ENCODE data around the gene STOM.

STOM gene

GRCh38 chr9:121348221-121348620, 21.8 kb downstream of the STOM start:
- DNase-seq (ENCODE audit: low spot score) = no peak

DNA sequence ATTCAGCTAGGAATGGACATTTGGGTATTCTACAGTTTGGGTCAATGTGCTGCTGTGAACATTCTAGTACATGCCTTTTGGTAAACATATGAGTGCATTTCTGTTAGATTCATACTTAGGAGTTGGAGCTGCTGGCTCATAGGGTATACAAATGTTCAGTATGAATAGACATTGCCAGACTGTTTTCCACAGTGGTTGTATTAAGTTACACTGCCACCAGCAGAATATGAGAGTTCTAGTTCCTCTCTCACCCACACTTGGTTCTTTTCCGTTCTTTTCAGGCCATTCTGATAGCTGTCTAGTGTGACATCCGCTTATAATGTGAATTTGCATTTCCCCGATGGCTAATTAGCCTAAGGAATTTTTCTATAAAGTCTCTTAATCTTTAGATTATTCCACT, 25.0 kb downstream of the STOM start:
- DNase-seq (ENCODE audit: low spot score) = no peak

DNA sequence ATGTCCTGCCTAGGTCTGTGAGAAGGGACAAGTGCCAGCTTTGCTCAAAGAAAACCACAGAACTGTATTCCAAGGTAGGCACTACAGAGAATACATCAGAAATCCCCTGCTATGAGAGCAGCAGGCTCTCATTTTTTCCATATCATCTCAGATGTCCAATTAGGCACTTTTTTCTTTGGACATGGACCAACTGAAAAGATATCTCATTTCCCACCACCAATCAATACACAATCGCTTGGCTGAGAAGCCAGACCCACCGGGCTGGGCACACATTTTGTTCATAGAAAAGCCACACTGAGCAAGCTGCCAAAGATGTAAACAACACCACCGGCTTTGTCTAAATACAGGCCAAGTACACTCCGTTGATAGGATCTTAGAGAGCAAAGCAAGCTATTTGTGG, 25.9 kb downstream of the STOM start:
- DNase-seq (ENCODE audit: low spot score) = no peak

DNA sequence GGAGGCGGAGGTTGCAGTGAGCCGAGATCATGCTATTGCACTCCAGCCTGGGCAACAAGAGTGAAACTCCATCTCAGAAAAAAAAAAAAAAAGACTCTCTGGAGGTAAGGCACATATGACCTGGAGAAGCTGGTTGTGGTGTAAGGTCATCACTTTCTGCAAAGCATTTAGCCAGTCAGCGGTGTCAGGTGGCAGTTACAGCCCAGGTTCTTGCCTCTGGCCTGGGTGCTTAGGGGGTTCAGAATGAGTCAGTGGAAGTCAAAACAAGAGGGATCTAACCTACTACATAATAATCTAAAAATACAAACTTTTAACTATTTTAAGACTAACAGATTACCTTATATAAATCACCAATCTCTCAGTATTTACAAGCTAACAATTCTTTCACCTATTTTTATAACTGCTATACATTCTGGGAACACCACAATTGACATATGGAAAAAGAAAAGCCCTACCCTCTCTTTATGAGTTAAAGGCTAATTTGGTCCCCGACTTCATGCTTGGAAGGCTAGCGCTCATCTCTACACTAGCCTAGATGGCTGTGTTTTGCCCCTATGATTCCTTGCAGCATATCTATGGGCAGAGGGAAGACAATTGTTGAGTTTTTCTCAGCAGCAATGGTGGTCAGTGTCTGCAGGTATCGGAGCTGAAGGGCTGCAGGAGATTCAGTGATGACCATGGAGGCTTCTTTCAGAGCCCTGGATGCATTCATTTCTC, 29.2 kb downstream of the STOM start:
- DNase-seq (ENCODE audit: low spot score) = no peak

DNA sequence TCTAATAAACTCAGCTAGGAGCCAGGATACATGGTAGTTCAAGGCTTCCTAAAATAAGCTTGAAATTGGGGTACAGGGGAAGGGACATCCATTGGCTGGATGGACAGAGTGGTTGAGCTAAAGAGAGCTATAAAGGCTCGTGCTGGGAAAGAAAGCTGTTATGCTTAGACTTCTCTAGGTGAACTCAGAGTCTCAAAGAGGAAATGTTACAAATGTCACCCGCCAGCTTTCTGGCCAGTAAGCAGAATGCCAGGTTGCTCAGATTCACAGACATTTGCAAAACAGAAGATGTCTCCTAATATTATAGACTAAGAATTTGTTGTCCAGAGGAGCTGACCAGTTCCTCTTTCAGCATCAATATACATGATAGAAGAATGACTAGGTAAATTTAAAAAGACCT, 30.6 kb downstream of the STOM start:
- DNase-seq (ENCODE audit: low spot score) = no peak

DNA sequence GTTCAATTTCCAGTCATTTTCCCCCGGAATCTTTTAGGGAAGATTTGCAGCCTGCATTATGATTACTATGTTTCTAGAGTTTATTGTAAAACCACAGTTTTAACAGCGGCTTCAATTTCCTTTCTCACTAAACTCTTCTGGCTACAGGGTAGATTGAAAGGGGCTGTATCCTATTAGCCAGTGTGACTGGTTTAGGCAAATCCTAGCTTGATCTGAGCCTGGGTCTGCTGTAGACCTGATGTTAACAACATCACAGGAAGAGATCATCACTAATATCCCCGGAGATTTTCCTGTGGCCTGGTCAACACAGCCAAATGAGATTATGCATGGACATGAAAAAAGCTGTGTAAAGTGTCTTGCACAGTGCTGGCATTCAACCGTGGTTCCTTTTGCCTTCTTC, 33.4 kb downstream of the STOM start:
- DNase-seq (ENCODE audit: low spot score) = no peak

DNA sequence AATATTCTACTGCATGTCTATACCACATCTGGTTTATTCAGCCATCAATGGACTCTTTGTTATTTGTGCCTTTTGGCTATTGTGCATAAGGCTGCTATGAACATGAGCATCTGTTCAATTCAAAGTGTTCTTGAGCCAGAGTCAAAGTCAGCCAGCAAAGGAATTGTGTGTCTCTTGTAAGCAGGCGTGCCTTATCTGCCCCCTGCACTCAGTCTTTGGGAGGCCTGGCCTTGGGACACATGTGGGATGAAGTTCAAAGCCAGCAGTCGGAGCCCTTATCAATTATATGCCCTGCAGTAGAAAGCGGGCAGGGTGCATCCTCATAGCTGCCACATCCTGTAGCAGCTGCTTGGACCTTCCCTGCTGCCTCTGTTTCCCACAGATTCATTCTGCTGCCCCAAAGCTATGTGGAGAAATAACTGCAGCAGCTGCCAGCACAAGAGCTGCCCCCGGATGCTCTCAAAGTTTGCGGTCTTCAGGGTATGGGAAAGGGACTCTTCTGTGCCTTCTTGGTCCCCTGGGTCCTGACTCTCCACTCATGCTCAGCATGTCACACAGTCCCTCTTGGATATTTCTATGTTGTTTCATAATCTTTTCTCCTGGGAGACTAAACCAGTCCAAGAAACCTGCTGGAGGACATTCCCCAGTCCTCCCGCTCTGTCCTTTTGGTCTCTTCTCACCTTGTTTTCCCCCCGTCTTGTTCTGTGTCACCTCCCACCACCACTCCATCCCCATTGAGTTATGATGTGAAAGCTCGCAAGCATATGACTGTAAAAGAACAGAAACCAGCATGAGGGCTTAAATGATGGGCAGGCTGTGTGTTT, 35.9 kb downstream of the STOM start:
- no peak for DNase-seq (ENCODE audit: low spot score)

DNA sequence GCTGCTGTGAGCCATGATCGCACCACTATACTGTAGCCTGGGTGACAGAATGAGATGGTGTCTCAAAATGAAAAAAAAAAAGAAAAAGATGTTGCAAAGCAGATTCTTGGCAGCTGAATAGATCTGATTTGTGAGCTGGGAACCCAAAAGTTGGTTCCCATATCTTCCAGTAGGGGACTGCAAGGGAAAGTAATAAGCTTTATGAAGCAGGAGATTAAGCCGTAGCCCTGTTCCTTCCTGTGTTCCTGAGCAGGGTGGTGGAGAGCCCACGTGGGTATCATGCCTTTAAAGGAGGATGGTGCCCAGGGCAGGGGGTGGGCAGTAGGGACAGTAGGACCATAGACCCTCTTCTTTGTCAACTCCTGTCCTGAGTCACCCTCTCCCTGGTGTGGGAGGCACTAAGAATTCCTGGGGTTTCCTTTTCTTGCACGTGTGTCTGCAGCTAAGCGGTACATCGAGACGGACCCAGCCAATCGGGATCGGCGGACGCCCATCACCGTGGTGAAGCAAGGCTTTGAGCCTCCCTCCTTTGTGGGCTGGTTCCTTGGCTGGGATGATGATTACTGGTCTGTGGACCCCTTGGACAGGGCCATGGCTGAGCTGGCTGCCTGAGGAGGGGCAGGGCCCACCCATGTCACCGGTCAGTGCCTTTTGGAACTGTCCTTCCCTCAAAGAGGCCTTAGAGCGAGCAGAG, 37.9 kb downstream of the STOM start:
- DNase-seq (ENCODE audit: low spot score) = no peak

DNA sequence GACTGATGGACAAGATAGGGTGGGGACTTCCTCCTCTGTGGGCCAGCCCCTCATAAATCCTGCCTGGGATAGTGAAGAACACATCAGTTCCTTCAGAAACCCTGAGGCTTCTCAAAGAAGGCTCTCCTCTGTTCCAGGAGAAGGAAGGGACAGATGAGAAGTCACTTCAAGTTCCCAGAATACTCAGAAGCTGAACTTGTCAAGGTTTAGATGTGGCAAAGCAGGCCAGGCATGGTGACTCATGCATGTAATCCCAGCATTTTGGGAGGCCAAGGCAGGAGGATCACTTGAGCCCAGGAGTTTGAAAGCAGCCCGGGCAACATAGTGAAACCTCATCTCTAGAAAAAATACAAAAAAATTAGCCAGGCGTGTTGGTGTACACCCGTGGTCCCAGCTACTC, 38.5 kb downstream of the STOM start:
- no peak for DNase-seq (ENCODE audit: low spot score)

DNA sequence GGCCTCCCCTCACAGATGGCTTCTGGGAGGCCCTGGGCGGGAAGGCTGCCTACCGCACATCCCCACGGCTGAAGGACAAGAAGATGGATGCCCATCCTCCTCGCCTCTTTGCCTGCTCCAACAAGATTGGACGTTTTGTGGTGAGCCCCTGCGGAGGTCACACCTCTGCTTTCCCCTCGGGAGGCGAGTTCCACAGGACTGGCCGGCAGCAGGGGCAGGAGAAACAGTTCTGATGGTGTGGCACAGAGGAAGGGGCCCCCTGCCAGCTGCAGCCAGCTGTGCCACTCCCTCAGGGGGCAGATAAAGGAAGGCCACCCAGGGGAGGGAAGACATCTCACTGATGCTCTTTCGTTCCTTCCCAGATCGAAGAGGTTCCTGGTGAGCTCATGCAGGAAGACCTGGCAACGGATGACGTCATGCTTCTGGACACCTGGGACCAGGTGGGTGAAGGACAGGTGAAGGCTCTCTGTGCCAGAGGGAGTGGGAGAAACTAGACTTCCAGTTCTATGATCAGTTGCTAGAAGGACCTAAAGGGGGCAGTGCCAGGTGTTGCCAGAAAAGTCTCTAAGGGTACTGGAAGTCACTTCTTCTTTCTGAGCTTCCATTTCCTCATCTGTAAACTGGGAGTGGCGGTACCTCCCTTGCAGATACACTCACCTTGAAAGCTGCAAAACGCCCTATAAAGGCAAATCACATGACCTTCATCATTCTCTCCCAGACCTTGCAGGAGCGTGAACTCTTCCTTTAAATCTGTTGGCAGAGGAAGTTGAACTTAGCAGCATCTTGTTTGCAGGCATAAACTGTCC, 41.0 kb downstream of the STOM start:
- DNase-seq (ENCODE audit: low spot score) = no peak

DNA sequence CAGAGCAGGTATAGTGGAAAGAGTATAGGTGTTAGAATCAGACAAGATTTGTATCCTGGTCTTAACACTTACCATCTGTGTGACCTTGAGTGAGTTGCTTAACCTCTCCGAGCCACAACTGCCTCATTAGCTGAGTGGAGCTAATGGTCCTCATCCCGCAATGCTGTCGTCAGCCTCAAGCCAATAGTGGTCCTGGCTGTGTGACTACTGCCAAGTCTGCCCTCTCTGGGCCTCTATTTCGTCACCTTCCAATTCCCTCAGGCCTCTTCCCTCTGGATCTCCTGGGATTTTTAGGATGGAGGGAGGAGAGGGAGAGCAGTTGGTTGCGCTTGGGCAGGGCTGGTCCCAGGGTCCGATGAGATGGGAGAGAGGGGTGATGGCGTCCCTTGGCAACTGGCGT, 41.6 kb downstream of the STOM start:
- DNase-seq (ENCODE audit: low spot score) = no peak

- DNase-seq (ENCODE audit: low spot score) = no peak
Measured at GRCh38 chr9:121326901-121327613, 43.0 kb downstream of the STOM start.

- no peak for DNase-seq (ENCODE audit: low spot score)
Measured at GRCh38 chr9:121326130-121326838, 43.8 kb downstream of the STOM start.

- no peak for DNase-seq (ENCODE audit: low spot score)
Measured at GRCh38 chr9:121325387-121325786, 44.7 kb downstream of the STOM start.

DNA sequence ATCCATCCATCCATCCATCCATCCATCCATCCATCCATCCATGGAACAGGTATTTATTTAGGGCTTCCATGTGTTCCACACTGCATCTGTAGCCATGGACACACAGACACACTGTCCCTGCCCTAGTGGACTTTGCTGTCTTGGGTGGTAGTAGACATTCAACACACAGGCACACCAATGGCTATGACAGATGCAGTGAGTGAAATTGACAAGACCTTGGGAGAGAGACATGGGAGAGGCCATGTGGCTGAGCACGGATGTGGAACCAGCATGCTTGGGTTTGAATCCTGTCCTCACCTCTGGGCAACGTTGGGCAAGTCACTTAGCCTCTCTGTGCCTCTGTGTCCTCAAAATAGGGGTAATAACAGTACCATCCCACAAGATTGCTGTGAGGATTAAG, 45.3 kb downstream of the STOM start:
- no peak for DNase-seq (ENCODE audit: low spot score)

- DNase-seq (ENCODE audit: low spot score) = no peak
Measured at GRCh38 chr9:121324316-121324715, 45.7 kb downstream of the STOM start.

DNA sequence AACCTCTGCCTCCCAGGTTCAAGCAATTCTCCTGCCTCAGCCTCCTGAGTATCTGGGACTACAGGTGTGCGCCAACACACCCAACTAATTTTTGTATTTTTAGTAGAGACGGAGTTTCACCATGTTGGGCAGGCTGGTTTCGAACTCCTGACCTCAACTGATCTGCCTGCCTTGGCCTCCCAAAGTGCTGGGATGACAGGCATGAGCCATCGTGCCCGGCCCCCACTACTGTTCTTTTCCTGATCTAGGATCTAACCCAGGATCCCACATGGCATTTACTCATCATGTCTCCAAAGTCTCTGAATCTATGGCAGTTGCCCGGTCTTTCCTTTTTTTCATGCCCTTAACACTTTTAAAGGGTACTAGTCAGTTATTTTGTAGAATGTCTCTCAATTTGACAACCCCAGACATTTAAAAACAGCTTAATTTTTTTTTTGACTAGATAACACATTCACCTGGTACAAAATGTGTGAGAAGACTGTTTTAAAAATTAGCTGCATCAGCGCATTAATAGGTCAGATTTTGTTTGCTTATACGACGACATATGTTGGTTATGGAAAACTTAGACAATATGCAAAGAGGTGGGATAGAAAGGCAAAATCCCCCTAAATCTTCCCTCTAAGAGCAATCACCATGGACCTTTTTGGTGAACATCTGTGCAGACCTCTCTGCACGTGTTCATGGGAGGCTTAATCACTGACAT, 46.5 kb downstream of the STOM start:
- no peak for DNase-seq (ENCODE audit: low spot score)

DNA sequence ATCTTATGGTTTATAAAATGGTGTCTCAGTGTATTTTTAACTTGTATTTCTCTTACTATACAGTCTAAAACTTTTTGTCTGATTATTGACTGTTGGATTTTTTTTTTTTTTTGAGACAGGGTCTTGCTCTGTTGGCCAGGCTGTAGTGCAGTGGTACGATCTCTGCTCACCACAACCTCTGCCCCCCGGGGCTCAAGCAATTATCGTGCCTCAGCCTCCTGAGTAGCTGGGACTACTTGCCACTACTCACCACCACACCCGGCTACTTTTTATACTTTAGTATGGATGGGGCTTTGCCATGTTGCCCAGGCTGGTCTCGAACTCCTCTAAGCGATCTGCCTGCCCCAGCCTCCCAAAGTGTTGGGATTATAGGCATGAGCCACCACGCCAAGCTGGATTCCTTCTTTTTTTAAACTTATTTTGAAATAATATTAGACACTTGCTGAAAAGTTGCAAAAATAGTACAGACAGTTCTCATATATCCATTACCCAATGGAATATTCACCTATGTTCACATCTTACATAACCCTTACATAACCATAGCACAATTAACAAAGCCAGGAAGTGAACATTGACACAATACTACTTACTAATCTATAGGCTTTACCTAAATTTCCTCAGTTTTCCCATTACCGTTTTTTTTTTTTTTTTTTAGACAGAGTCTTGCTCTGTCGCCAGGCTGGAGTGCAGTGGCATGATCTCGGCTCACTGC, 47.2 kb downstream of the STOM start:
- DNase-seq (ENCODE audit: low spot score) = no peak

DNA sequence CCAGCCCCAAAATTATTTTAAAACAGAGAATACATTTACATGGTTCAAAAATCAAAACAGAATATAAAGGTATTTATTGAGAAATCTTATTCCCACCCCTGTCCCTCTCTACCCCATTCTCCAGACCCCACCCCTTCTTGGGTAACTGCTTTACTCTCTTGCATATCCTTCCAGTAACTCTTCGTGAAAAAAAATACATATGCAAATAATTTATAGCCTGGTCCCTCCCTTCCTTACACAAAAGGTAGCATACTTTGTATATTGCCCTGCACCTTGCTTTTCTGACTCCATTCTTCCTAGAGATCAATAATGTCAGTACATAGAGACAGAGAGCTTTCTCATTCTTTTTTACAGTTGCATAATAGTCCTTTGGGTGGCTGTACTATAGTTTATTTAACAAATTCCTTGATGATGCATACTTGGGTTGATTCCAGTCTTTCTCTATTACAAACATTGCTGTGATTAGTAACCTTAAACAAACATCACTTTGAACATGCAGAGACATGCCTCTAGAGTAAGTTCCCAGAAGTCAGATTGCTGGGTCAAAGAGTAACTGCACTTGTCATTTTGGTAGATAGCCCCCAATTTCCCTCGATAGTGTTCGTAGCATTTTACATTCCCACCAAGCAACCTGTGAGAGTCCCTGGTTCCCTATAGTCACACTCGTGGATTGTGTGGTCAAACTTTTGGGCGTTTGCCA, 47.9 kb downstream of the STOM start:
- no peak for DNase-seq (ENCODE audit: low spot score)
